NT2/D1 (cell line): ENCODE data around the gene CRYAA.
"Not testable (repeated sequence)": the region's sequence is repeated elsewhere in the genome, so short reads cannot be mapped to it uniquely, and the experiment has no call there.

Experiments used
- DNase-seq: peaks from one replicate; pipeline ENCODE4 v3.0.0-alpha.2; 2011; ENCODE audit warnings: low read depth, low spot score
- H3K27me3 ChIP-seq: 2 replicates; pipeline ENCODE4 v1.6.0; 2011; ENCODE audit warnings: mild to moderate bottlenecking; ENCODE audit not compliant: insufficient read length, insufficient read depth
- H3K36me3 ChIP-seq: 2 replicates; pipeline ENCODE4 v1.6.1; 2011; ENCODE audit warnings: mild to moderate bottlenecking, low read length, mixed read lengths; ENCODE audit not compliant: insufficient read depth, insufficient read length
- H3K4me1 ChIP-seq: 2 replicates; pipeline ENCODE4 v1.5.1; 2011; ENCODE audit not compliant: insufficient read depth, insufficient read length
- H3K4me3 ChIP-seq: 2 replicates; pipeline ENCODE4 v1.5.1; 2011; ENCODE audit warnings: low read depth; ENCODE audit not compliant: insufficient read length
- H3K9ac ChIP-seq: 2 replicates; pipeline ENCODE4 v1.6.0; 2011; ENCODE audit warnings: low read depth; ENCODE audit not compliant: insufficient read length
- H3K9me3 ChIP-seq: 2 replicates; pipeline ENCODE4 v1.5.1; 2011; ENCODE audit warnings: mild to moderate bottlenecking, low read length; ENCODE audit not compliant: insufficient read depth

CRYAA gene

DNA sequence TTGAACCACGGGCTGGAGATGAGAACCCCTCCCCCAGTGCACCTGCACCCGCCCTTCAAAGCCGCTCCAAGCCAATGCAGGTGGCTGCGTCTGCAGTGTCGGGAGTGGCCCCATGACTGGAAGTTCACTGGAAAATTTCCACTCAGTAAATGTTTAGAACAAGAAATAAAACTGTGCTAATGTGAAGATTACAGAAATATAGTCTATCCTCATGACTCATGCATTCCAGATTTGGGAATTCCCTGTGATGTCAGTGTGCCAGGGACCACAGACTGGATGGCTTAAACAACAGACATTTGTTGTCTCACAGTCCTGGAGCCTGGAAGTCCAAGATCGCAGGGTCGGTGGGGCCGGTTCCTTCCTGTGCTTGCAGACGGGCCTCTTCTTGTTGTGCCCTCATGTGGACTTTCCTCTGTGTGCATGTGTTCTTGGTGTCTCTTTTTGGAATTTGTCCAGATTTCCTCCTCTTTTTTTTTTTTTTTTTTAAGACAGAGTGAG is 6.1 kb upstream of the CRYAA start:
- H3K9ac ChIP-seq, H3K4me3 ChIP-seq, H3K9me3 ChIP-seq, DNase-seq, H3K36me3 ChIP-seq, H3K27me3 ChIP-seq, H3K4me1 ChIP-seq: not testable (repeated sequence)

DNA sequence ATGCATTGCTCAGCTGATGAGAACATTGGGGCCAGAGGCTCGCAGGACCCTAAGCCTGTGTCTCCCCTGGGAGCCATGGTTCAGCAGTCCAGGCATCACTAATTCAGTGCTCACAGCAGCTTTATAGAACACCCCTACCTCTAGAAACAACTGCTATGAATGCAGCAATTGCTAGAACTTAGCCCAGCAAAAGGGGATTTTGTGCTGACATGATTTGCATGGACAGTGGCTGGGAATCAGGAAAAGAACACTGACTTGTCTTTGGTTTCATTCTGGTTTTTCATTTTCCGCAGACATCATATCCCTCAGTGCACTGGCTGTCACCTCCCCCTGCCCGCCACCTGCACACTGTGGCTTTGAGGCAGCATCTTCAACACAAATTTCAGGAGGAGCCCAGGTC is 4.0 kb upstream of the CRYAA start:
- not testable (repeated sequence) for H3K9me3 ChIP-seq, H3K4me3 ChIP-seq, H3K9ac ChIP-seq, H3K27me3 ChIP-seq, H3K36me3 ChIP-seq, H3K4me1 ChIP-seq, DNase-seq

DNA sequence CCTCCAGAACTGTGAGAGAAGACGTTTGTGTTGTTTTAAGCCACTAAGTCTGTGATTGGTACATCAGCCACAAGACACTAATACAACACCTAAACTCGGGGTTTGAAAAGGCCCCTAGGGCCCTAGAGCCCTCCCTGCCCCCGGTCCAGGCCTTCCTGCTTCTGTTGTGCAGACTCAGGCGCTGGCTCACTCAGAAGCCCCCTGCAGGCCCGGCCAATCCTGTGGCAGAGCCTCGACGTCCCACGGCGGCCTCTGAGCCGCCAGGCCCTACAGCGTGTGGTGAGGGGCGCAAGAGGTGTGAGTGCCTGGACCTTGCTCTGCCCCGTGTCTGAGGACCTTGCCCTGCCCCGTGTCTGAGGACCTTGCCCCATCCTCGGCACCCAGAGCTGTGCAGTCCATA is 3.1 kb upstream of the CRYAA start:
- not testable (repeated sequence) for H3K9me3 ChIP-seq, H3K36me3 ChIP-seq, DNase-seq, H3K27me3 ChIP-seq, H3K4me3 ChIP-seq, H3K9ac ChIP-seq, H3K4me1 ChIP-seq

DNA sequence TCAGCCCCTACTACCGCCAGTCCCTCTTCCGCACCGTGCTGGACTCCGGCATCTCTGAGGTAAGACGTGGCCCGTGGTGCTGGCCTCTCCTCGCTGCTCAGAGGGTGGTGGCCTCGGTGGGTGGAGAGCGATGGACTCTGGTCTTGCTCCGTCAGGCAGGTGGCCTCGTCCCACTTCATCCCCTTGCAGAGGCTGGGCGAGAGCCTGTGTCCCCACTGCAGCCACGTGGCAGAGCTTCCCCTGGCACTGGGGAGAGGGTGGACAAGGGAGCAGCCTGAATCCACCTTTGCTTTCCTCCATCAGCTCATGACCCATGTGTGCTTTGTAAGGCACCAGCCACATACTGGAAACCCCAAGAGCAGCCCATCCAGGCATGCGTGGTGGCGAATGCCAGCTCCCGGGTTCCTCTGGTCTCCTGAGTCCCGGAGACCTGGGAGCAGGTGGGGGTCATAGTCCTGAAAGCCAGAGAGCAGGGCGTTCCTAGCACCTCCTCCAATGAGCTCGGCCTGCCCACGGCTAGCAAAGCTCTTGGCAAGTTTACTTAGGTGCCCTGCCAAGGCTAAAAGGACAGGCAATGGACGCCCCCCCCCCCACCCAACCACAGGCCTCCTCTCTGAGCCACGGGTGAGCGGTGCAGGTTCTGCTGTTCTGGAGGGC is 550 bp downstream of the CRYAA start:
- H3K9me3 ChIP-seq, H3K36me3 ChIP-seq, H3K4me3 ChIP-seq, H3K4me1 ChIP-seq, H3K9ac ChIP-seq, H3K27me3 ChIP-seq, DNase-seq: not testable (repeated sequence)

DNA sequence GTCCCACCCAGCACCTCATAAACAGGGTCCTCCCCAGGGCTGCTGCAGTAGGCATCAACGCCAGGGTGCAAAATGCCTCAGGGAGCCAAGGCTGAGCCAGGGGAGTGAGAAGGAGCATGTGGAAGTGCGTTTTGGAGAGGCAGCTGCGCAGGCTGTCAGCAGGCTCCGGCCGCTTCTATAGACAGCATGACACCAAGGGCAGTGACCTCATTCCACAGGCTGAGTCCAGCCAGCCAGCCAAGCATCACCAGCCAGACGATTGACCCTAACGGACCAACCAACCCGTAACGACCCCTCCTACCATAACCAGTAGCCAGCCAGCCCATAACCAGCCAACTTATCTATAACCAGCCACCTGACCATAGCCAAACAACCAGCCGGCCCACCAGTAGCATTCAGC is 1.1 kb downstream of the CRYAA start:
- not testable (repeated sequence) for H3K4me3 ChIP-seq

DNA sequence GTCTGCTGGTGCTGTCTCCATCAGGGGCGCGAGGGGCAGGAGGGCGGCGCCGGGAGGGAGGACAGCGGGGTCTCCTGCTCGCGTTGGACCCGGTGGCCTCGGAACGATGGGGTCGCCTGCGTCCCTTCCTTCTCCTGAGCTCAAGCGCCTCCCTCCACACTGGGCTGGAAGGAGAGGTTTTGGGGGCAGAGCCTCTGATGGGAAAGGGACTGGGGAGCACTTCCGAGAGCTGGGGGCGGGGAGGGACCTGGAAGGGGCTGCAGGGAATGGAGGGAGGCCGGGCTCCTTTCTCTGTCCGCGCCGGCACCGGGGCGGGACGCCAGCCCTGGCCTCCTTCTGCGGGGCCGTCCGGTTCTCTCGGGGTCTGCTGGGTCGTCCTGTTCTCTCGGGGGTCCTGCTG is 4.0 kb downstream of the CRYAA start:
- not testable (repeated sequence) for H3K4me3 ChIP-seq, H3K9ac ChIP-seq, H3K9me3 ChIP-seq, H3K27me3 ChIP-seq, DNase-seq, H3K4me1 ChIP-seq, H3K36me3 ChIP-seq

More for the DNA sequence above, 1.1 kb downstream of the CRYAA start:
- H3K9ac ChIP-seq, DNase-seq, H3K36me3 ChIP-seq, H3K27me3 ChIP-seq, H3K9me3 ChIP-seq, H3K4me1 ChIP-seq: not testable (repeated sequence)

DNA sequence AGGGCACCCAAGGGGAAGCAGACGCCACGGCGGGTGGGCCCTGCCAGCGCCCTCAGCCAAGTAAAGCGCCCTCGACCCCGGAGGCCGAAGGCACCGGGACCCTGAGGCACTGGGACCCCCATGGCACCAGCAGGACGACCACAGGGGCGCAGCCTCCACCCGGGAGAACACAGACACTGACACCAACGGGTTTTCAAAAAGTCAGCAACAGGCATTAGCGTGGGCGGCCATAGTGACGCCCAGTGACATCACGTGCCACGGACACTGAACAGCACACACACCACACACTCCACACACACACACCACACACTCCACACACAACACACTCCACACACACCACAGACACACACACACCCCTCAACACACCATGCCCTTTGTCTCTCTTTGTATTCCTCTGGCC is 4.6 kb downstream of the CRYAA start:
- H3K27me3 ChIP-seq, H3K4me1 ChIP-seq, H3K4me3 ChIP-seq, H3K9ac ChIP-seq, H3K36me3 ChIP-seq, DNase-seq, H3K9me3 ChIP-seq: not testable (repeated sequence)

DNA sequence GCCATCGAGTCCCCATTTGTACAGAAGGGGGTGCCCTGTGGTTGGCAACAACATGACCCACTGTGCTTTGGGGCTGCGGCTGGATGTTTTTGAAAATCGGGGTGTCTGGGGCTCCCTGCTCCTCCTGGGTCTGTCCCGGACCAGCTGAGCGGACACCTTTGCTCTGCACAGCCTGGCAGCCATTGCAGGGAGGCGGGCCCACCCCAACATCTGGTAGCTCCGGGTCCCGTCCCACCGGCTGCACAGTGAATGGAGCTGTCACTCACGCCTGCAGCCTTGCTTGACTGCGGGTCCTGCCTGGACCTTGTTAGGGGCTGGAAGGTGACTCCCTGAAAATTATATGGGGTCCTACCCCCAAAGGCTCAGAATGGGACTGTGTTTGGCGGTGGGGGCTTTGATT is 5.1 kb downstream of the CRYAA start:
- H3K9me3 ChIP-seq, H3K36me3 ChIP-seq, H3K9ac ChIP-seq, H3K4me1 ChIP-seq, H3K4me3 ChIP-seq, DNase-seq, H3K27me3 ChIP-seq: not testable (repeated sequence)

DNA sequence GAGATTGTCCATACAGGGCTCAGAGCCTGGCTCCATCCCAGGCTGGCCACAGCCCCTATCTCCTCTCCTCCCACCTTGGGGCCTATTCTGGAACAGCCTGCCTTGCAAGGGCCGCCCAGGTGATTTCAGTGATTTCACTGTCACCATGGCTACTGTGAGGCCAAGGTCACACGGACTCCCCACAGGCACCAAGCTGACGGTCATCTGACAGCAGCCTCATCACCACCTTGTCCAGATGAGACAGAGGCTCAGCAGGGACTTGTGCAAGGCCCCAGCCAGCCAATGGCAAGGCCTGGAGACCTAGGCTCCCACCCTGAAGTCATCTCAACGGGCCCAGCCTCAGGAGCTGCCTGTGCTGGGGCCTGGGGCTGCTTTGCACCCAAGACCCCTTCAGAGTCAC is 6.2 kb downstream of the CRYAA start:
- DNase-seq, H3K36me3 ChIP-seq, H3K9ac ChIP-seq, H3K4me3 ChIP-seq, H3K27me3 ChIP-seq, H3K4me1 ChIP-seq, H3K9me3 ChIP-seq: not testable (repeated sequence)

DNA sequence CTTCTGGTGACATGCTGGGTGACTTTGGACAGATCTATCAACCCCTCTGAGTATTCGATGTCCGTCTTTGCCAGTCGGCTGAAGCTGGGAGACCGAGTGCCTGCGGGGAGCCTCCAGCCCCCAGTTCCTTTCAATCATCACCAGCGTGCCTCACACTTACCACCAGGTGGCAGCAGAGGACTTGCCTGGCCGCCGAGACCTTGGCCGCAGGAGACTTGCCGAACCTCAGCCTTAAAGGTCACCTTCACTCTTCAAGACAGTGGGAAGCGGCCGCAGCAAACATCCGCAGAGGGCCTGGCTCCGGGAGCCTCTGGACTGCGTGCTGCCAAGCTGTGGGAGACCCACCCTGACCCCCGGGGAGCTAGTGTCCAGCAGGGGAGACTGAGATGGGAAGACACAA is 7.8 kb downstream of the CRYAA start:
- not testable (repeated sequence) for H3K36me3 ChIP-seq, H3K9ac ChIP-seq, H3K9me3 ChIP-seq, H3K4me1 ChIP-seq, H3K27me3 ChIP-seq, DNase-seq, H3K4me3 ChIP-seq

DNA sequence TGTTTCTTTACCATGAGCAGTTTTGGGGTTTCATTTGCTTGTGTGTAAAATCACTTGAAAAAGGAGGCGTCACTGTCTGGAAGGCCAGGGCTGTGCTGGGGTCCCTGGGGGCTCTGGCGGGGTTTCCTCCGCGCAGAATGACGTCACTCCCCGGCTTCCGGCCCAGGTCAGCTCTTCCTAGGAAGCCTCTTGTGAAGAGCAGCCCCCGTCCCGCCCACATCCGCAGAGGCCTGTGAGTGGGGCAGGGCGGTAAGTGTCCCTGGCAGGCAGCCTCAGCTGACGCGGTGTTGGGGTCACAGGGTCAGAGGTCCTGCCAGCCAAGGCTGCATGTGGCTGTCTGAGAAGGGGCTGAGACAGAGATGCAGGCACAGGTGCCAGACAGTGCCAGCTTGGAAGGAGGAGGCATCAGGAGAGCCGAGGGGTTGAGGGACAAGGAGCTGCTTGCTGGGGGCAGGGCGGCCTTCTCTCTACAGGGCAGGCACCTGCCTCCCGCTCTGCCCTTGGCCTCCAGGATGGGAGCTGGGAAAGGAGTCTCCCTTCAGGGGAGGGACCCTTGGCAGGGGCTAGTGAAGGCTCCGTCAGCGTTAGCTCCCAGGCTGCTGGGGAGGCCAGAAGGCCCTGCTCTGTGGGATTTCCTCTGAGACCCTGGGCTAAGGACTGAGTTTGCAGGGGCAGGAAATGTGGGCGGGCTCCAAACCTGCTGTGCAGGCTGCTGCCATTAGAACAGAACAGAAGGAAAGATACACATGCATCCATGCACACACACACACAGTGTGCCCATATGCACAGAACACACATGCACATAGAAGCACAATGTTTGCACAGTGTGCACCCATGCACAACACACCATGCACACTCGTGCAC is 8.5 kb downstream of the CRYAA start:
- H3K4me3 ChIP-seq, H3K36me3 ChIP-seq, H3K9ac ChIP-seq, DNase-seq, H3K27me3 ChIP-seq, H3K4me1 ChIP-seq, H3K9me3 ChIP-seq: not testable (repeated sequence)

DNA sequence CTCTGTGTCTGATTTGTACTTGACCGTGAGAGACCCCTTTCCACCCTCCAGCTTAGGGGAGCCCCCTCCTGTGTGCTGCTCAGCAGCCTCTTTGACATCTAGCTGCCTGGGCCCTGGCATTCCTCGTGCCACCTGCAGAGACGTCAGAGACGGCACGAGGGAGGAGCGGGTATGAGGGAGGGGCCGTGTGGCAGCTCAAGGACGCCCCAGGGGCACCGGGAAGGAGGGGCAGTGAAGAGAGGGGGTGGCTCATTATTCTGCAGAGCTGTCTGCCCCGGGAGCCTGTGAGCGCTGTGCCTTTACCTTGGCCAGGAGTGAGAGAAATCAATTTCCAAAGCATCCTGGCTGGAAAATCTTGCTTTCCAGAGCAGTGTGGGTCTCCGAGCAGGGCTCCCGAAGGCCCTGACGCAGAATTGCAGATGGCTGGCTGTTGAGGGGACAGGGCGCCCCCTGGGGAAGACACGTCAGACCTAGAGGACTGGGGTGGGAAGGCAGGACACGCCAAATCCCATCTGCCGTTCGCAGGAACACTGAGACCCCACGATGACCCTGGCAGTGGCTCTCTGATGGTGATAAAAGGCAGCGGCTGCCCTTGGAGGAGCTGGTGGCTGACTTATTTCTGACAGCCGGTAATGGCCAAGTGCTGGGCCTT is 9.5 kb downstream of the CRYAA start:
- H3K9ac ChIP-seq, H3K9me3 ChIP-seq, DNase-seq, H3K27me3 ChIP-seq, H3K36me3 ChIP-seq, H3K4me3 ChIP-seq, H3K4me1 ChIP-seq: not testable (repeated sequence)
